Endodermal cell (in vitro differentiated cells): Measurements from ENCODE around the gene RAPGEF2. TPM values are rescaled to one million over a fixed set of nuclear protein-coding genes. Genes with fewer than 3 reads are reported as not detected.
A peak's percentile ranks its signal among the peaks of the same experiment; 100 is the strongest.

Source experiments
- DNase-seq: peaks from one replicate; pipeline ENCODE4 v3.0.0-alpha.2; 2017
- H3K27ac ChIP-seq: 2 replicates; pipeline ENCODE4 v1.5.1; 2013; ENCODE audit warnings: mild to moderate bottlenecking, low read depth, low read length, moderate library complexity
- H3K27me3 ChIP-seq: 2 replicates; pipeline ENCODE4 v1.6.1; 2013; ENCODE audit warnings: mild to moderate bottlenecking, low read length, moderate library complexity; ENCODE audit not compliant: insufficient read depth, control insufficient read depth, poor library complexity, severe bottlenecking
- H3K36me3 ChIP-seq: 2 replicates; pipeline ENCODE4 v1.7.0; 2013; ENCODE audit warnings: mild to moderate bottlenecking, low read length, moderate library complexity; ENCODE audit not compliant: control insufficient read depth, insufficient read depth
- H3K4me1 ChIP-seq: one replicate; pipeline ENCODE4 v1.7.0; 2013; ENCODE audit warnings: low read length; ENCODE audit not compliant: control insufficient read depth, insufficient read depth
- H3K4me3 ChIP-seq: 2 replicates; pipeline ENCODE4 v1.5.1; 2013; ENCODE audit warnings: mild to moderate bottlenecking, low read length, moderate library complexity
- H3K9ac ChIP-seq: 2 replicates; pipeline ENCODE4 v1.6.1; 2013; ENCODE audit warnings: mild to moderate bottlenecking, low read length, moderate library complexity; ENCODE audit not compliant: poor library complexity, severe bottlenecking; ENCODE audit errors: extremely low read depth
- H3K9me3 ChIP-seq: 2 replicates; pipeline ENCODE4 v1.6.1; 2013; ENCODE audit warnings: mild to moderate bottlenecking, low read length, moderate library complexity; ENCODE audit not compliant: control insufficient read depth
- H3K27ac Mint-ChIP-seq: 2 replicates; pipeline ENCODE4 v1.8.0; 2020; ENCODE audit warnings: mixed read lengths
- H3K27me3 Mint-ChIP-seq: 2 replicates; pipeline ENCODE4 v1.8.0; 2021; ENCODE audit warnings: mild to moderate bottlenecking, mixed read lengths; ENCODE audit not compliant: insufficient read depth
- H3K36me3 Mint-ChIP-seq: 2 replicates; pipeline ENCODE4 v1.8.0; 2020; ENCODE audit warnings: low read depth, mixed read lengths
- H3K4me1 Mint-ChIP-seq: 2 replicates; pipeline ENCODE4 v1.8.0; 2020; ENCODE audit warnings: mixed read lengths
- H3K4me3 Mint-ChIP-seq: 2 replicates; pipeline ENCODE4 v1.8.0; 2020; ENCODE audit warnings: mild to moderate bottlenecking, moderate library complexity, mixed read lengths
- H3K9me3 Mint-ChIP-seq: 2 replicates; pipeline ENCODE4 v1.8.0; 2020; ENCODE audit warnings: mild to moderate bottlenecking, mixed read lengths
- WGBS, 2 experiments: methylation state at CpG; one replicate each; pipeline versions ENCODE4 v1.1.5 to v1.1.7; 2013; ENCODE audit warnings: missing lambda C conversion rate in 2 of 2, mixed read lengths in 1 of 2; ENCODE audit not compliant: insufficient coverage in 1 of 2, insufficient read length in 1 of 2; 5-methylcytosine and 5-hydroxymethylcytosine counted together
- total RNA-seq, 2 donors: library from RNA; stranded (reverse); fragmentation: NEBNext Ultra II Directional in 1 of 2; extraction: Animal tissue kit (Norgen Biotek cat#: 25700) in 1 of 2; gene quantifications; 2 replicates in 1 of 2; 3 replicates in 1 of 2; pipeline ENCODE4 v1.2.1, GENCODE V29; 2021
- TF ChIP-seq, protein P1 (sequence below): fragments of 200-600 bp; sonication (generic); conservative IDR thresholded peaks from 2 replicates; pipeline ENCODE4 v1.5.0; 2021; ENCODE audit warnings: antibody characterized with exemption, mild to moderate bottlenecking

Gene RAPGEF2
- total RNA-seq, 2 donors from 2014 or later: 63.4 to 78.2 TPM

GRCh38 chr4:159153669-159154068 is 50.8 kb downstream of the RAPGEF2 start:
- TF ChIP-seq, protein P1, sequence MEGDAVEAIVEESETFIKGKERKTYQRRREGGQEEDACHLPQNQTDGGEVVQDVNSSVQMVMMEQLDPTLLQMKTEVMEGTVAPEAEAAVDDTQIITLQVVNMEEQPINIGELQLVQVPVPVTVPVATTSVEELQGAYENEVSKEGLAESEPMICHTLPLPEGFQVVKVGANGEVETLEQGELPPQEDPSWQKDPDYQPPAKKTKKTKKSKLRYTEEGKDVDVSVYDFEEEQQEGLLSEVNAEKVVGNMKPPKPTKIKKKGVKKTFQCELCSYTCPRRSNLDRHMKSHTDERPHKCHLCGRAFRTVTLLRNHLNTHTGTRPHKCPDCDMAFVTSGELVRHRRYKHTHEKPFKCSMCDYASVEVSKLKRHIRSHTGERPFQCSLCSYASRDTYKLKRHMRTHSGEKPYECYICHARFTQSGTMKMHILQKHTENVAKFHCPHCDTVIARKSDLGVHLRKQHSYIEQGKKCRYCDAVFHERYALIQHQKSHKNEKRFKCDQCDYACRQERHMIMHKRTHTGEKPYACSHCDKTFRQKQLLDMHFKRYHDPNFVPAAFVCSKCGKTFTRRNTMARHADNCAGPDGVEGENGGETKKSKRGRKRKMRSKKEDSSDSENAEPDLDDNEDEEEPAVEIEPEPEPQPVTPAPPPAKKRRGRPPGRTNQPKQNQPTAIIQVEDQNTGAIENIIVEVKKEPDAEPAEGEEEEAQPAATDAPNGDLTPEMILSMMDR: no peak
- Histone ChIP-seq H3K36me3 (no peaks in the 10 kb centered on the region), H3K27ac (no peak overlapping the region), H3K4me1 (peaks cover 16% of the 10 kb centered on the region), H3K4me3 (no peak overlapping the region), H3K9ac (no peak overlapping the region), H3K9me3 (no peaks in the 10 kb centered on the region), H3K27me3 (no peaks in the 10 kb centered on the region)
- Mint-ChIP-seq H3K27me3 (no peaks in the 10 kb centered on the region), H3K4me1 (peaks cover 51% of the 10 kb centered on the region), H3K4me3 (no peak overlapping the region), H3K36me3 (no peaks in the 10 kb centered on the region), H3K9me3 (no peaks in the 10 kb centered on the region), H3K27ac (no peak overlapping the region)
- 93% methylated on average over 4 of the region's 4 CpGs; no CpG with 5 or more reads in 1 of the 2 experiments for WGBS, 2 experiments
- no peak for DNase-seq

DNA sequence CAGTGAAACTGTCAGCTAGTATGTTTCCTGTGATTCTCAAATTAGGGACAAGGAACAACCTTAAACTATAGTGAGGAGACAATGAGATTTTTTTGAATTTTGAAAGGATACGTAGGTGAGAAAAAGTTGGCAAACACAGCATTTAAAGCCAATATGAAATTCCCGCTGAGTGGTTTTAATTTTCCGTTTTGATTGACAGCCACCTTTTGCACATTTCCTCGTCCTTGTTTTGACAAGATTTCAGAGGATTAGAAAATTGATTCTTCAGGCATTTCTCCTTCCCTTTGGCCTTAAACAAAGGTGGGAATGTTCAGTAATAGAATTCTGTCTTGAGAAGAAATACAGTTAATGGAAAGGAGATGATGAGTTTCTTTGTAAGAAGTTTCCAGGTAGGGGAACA is 52.2 kb downstream of the RAPGEF2 start:
- Histone ChIP-seq H3K4me3 (no peak overlapping the region), H3K36me3 (no peaks in the 10 kb centered on the region), H3K4me1 (peaks cover 17% of the 10 kb centered on the region), H3K27ac (no peak overlapping the region), H3K27me3 (no peaks in the 10 kb centered on the region), H3K9ac (no peak overlapping the region), H3K9me3 (no peaks in the 10 kb centered on the region)
- TF ChIP-seq, protein P1: no peak
- no peaks in the 10 kb centered on the region for H3K9me3 Mint-ChIP-seq
- DNase-seq: no peak
- no peak overlapping the region for H3K4me3 Mint-ChIP-seq
- WGBS, 2 experiments: 84 to 85% methylated on average over 4 of the region's 4 CpGs
- H3K27me3 Mint-ChIP-seq: no peaks in the 10 kb centered on the region
- H3K36me3 Mint-ChIP-seq: no peaks in the 10 kb centered on the region
- peaks cover 51% of the 10 kb centered on the region for H3K4me1 Mint-ChIP-seq
- no peak overlapping the region for H3K27ac Mint-ChIP-seq

DNA sequence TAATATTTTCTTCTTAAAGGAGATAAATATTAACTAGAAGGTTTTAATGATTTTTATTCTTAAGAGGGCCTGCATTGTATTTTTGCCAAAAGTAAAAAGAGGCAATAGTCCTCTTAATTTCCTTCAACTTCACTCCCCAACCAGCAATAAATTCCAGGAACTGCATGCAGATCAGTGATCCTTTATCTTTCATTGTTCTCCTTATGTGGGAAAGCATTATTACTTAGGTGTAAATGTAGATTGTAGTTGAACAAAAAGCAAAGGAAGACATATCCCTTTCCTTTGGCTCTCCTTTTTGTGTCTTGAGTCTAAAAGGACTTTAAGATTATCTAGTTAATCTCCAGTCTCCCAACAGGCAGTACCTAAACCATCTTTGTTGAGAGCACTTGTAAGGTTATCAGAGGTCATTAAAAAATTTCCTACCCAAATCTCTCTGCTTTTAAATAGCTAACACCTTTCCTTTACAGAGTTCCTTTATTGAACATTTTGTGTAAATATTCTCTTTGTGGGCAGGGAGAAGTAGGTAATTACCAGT is 55.3 kb downstream of the RAPGEF2 start:
- Histone ChIP-seq H3K9me3 (no peaks in the 10 kb centered on the region), H3K4me3 (no peak overlapping the region), H3K4me1 (peaks cover 12% of the 10 kb centered on the region), H3K27me3 (no peaks in the 10 kb centered on the region), H3K27ac (no peak overlapping the region), H3K9ac (no peak overlapping the region), H3K36me3 (no peaks in the 10 kb centered on the region)
- DNase-seq: no peak
- Mint-ChIP-seq H3K27me3 (no peaks in the 10 kb centered on the region), H3K27ac (peak overlapping the region; percentile 7), H3K9me3 (no peaks in the 10 kb centered on the region), H3K36me3 (no peaks in the 10 kb centered on the region), H3K4me1 (peaks cover 42% of the 10 kb centered on the region), H3K4me3 (no peak overlapping the region)
- TF ChIP-seq, protein P1: no peak
